HUES6 (cell line): ENCODE results near the gene CCNL1.

Experiments
- H3K27ac ChIP-seq: 2 replicates; pipeline ENCODE4 v1.7.0; 2013; ENCODE audit warnings: low read depth, mild to moderate bottlenecking, low read length, inconsistent platforms
- H3K27me3 ChIP-seq: 2 replicates; pipeline ENCODE4 v1.6.1; 2013; ENCODE audit warnings: low read length; ENCODE audit not compliant: control insufficient read depth, insufficient read depth
- H3K36me3 ChIP-seq: 2 replicates; pipeline ENCODE4 v1.6.1; 2013; ENCODE audit warnings: low read length; ENCODE audit not compliant: control insufficient read depth, insufficient read depth
- H3K4me1 ChIP-seq: 2 replicates; pipeline ENCODE4 v1.6.1; 2013; ENCODE audit warnings: low read length; ENCODE audit not compliant: control insufficient read depth, insufficient read depth
- H3K4me3 ChIP-seq: 2 replicates; pipeline ENCODE4 v1.5.1; 2013; ENCODE audit warnings: low read depth, low read length
- H3K9ac ChIP-seq: one replicate; pipeline ENCODE4 v1.6.1; 2013; ENCODE audit warnings: mild to moderate bottlenecking, low read length
- H3K9me3 ChIP-seq: 2 replicates; pipeline ENCODE4 v1.6.1; 2013; ENCODE audit warnings: low read depth, low read length; ENCODE audit not compliant: control insufficient read depth, insufficient read depth

Gene CCNL1

DNA sequence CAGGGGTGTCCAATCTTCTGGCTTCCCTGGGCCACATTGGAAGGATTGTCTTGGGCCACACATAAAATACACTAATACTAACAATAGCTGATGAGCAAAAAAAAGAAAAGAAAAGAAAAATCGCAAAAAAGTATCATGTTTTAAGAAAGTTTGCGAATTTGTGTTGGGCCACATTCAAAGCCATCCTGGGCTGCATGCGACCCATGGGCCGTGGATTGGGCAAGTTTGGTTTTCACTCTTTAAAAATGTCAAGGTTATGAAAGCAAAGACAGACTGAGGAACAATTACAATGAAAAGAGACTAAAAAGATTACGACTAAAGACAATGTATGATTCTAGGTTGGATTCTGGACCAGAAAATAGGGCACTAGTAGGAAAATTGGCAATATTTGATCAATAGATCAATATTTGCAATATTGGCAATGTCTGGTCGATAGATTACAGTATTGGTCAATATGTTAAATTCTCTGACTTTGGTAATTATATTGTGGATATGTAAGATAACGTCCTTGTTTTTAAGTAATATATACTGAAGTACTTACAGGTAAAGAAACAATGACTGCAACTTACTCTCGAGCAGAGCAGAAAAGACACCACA, 19.9 kb downstream of the CCNL1 start:
- no peaks in the 10 kb centered on the region for H3K27me3 ChIP-seq
- H3K4me1 ChIP-seq: peaks cover 3% of the 10 kb centered on the region; the same call in 1 of the 2 replicates
- no peak overlapping the region for H3K4me3 ChIP-seq

DNA sequence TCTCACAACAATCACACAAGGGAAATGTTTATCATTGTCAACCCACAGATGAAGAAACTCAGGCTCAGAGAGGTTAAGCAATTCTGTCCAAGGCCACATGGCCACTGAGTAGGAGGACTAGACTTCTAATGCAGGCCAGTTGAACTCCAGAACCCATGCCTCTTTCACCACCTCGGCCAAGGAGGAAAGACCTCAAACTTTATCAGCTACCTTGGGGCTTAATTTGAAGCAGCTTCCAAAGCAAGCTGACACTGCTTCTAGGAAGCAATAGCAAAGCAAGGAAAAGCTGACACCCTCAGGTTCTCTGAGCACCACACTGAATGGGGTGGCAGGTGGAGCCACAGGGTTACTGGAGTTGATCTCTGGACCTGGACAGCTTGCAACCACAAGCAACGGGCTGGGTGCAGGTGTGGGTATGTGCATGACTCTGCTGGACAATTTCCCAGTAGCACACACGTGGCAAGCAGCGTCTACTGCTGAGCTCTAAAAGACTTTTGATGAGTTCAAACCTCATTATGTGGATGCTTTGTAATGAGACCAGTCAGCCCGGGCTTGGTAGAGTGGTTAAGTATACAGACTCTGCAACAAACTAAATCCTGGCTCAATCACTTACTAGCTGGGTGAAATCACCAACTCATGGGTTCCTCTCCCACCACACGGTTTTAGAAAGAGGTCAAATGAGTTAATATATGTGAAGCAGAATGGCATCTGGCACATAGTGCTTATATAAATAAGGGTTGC, 23.1 kb downstream of the CCNL1 start:
- Histone ChIP-seq H3K27ac (no peak overlapping the region), H3K9ac (no peak overlapping the region), H3K36me3 (no peaks in the 10 kb centered on the region), H3K9me3 (peaks cover 3% of the 10 kb centered on the region; the same call in 1 of the 2 replicates), H3K4me3 (no peak overlapping the region), H3K27me3 (no peaks in the 10 kb centered on the region), H3K4me1 (peaks cover 3% of the 10 kb centered on the region; the same call in 1 of the 2 replicates)

More for the DNA sequence above, 19.9 kb downstream of the CCNL1 start:
- no peak overlapping the region for H3K27ac ChIP-seq
- H3K9ac ChIP-seq: no peak overlapping the region
- H3K9me3 ChIP-seq: peaks cover 3% of the 10 kb centered on the region; the same call in 1 of the 2 replicates
- H3K36me3 ChIP-seq: peaks cover 18% of the 10 kb centered on the region

DNA sequence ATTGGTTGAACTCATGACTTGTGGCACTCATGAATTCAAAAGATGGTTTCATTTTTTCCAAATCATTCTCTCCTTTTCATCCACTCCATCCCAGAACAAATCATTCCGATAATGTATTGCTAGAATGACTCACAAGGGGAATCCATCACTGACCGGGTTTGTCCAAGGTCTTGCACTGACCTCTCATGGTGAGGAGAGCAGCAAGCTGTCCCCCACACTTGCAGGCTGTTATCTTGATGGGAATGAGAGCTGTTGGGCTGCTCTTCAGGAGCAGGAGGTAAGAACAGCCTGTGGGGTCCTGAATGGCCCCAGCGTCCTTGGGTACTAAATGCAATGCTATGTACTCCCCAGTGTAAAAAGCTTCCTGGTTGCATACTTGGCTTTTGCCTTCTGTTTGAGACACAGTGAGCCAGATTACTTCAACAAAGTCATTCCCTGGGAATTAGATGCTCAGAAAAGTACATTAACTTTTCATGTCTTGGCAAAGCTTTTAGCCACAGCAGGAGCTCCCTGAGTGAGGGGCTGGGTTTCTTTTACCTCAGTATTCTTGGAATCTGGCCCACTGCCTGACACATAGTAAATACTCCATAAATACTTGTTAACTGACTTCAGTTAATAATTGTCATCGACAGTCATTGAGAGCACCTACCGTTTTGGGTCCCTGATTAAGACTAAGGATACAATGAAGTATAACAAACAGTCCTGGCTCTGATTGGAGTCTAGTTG, 24.1 kb downstream of the CCNL1 start:
- no peaks in the 10 kb centered on the region for H3K27me3 ChIP-seq
- H3K4me3 ChIP-seq: no peak overlapping the region
- H3K9me3 ChIP-seq: peaks cover 3% of the 10 kb centered on the region; the same call in 1 of the 2 replicates
- H3K27ac ChIP-seq: no peak overlapping the region
- peaks cover 3% of the 10 kb centered on the region; the same call in 1 of the 2 replicates for H3K4me1 ChIP-seq
- no peaks in the 10 kb centered on the region for H3K36me3 ChIP-seq
- H3K9ac ChIP-seq: no peak overlapping the region

DNA sequence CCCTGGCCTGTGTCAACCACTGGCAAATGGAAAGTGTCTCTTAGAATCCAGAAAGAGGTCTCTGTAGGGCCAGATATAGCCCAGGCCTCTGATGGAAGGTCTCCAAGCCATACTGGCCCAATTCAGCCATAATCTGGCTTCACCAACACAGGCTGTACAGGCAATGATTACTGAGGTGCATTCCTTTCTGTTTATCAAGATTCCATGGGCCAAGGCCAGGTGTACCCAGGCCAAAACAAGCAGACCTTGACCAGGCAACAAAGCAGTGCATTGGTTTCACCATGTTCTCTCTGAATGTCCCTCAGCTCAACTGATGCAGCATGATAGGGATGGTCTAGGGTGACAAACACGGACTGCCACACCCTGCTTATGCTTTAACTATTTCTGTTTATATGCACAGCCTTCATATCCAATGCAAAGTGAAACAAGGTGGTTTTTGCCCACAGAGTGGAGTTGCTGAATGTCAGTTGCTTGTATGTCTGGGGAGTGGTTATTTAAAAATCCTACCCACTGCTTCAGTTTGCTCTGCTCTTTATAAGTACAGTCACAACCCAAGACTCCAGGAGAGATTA, 25.2 kb downstream of the CCNL1 start:
- no peak overlapping the region for H3K9ac ChIP-seq
- H3K27ac ChIP-seq: no peak overlapping the region
- peaks cover 11% of the 10 kb centered on the region for H3K4me1 ChIP-seq
- H3K27me3 ChIP-seq: no peaks in the 10 kb centered on the region
- no peaks in the 10 kb centered on the region for H3K36me3 ChIP-seq
- no peak overlapping the region for H3K4me3 ChIP-seq
- peaks cover 3% of the 10 kb centered on the region; the same call in 1 of the 2 replicates for H3K9me3 ChIP-seq

DNA sequence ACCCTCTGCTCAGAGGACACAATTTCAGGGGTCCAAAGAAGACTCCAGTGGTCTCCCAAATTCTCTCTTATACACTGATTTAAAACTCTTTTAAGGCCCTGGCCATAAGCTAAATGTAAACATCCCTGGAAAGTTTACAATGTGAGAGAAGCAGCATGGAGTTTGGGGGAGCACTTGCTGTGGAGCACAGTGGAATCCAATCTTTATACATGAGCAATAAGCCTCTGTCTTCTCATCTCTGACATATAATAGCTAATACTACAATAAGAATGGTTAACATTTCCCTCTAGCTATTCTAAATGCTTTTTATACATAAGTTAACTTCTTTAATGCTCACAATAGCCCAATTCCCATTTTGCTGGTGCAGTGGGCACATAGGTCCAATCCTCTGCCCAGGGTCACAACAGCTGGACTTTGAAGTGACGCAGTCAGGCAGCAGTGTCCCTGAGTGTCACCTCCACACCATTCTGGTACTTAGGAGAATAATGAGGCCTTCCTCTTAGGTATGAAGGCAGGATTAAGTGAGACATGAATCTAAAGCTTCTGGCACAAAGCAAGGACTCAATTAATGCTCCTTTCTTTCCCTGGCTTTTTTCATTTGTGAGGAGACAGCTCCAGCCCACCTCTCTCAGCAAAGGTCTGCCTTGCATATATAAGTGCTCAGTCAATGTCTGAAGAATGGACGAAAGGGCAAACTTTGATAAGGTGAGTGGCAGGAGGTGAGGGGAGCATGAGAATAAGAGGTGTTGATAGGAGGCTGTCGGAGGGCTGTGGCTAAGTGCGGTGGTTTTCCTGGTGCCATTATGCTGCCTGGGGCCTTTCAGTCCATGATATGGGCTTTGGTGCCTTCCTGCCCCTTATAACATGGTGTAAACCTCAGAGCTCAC, 26.3 kb downstream of the CCNL1 start:
- Histone ChIP-seq H3K4me3 (no peak overlapping the region), H3K27ac (no peak overlapping the region), H3K4me1 (peaks cover 22% of the 10 kb centered on the region), H3K27me3 (no peaks in the 10 kb centered on the region), H3K36me3 (no peaks in the 10 kb centered on the region), H3K9ac (no peak overlapping the region), H3K9me3 (peaks cover 3% of the 10 kb centered on the region; the same call in 1 of the 2 replicates)

DNA sequence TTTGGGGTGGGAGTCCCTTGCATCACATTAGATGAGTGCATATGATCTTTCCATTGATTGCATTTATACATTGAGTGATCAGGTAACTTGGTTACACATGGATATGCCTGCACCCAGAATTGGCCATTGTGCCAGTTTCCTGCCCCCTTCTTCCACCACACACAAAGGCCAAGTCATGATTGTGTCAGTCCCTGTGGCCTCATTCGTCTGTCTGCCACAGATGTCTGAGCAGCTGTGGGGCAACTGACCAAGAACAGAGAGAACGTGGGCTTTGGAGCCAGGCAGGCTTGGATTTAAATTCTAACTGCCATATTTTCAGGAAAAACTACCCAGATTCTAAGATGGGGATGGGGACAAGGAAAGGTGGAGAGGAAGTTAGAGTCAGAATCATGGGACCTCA, 27.0 kb downstream of the CCNL1 start:
- H3K4me3 ChIP-seq: no peak overlapping the region
- no peak overlapping the region for H3K9ac ChIP-seq
- H3K27me3 ChIP-seq: no peaks in the 10 kb centered on the region
- no peaks in the 10 kb centered on the region for H3K36me3 ChIP-seq
- peaks cover 29% of the 10 kb centered on the region for H3K4me1 ChIP-seq
- H3K9me3 ChIP-seq: no peaks in the 10 kb centered on the region
- H3K27ac ChIP-seq: no peak overlapping the region

DNA sequence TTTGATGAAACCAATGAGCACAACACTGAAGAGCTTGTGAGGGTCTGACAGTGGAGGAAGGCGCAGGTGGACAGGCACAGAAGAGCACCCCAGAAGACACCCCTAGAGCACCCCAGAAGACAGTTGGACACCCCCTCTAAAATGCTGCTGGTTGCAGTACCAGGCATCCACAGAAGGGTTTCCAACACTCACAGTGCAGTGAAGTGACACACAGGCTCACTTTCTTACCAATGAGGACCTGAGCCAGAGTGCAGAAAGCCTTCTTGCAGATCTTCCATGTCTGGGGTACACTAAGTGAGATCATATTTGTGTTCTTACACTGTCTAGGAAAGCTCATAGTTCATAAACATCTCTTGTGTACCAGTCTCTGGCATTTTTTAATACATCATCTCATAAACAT, 27.6 kb downstream of the CCNL1 start:
- H3K36me3 ChIP-seq: no peaks in the 10 kb centered on the region
- no peaks in the 10 kb centered on the region for H3K27me3 ChIP-seq
- no peaks in the 10 kb centered on the region for H3K9me3 ChIP-seq
- H3K9ac ChIP-seq: no peak overlapping the region
- H3K4me1 ChIP-seq: peaks cover 30% of the 10 kb centered on the region
- H3K4me3 ChIP-seq: no peak overlapping the region
- no peak overlapping the region for H3K27ac ChIP-seq

DNA sequence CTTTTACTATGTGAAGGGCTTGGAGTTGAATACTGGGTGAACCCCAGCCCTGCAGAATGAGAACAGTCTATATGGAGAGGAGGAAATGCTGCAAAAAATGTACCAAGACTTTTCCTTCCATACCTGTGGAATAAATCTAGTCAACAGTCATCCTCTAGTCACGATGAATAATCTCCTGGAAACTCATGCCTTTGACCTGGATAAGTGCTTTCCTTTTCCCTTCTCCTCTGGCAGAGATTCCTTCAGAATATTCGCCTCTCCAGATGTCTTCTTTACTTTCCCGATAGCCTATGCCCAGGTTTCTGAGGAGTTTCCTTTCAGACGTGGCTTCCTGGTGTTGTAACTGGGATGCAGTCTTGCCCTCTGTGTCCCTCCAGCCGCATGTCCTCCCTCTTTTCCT, 28.1 kb downstream of the CCNL1 start:
- Histone ChIP-seq H3K4me1 (peaks cover 30% of the 10 kb centered on the region), H3K4me3 (no peak overlapping the region), H3K36me3 (no peaks in the 10 kb centered on the region)

DNA sequence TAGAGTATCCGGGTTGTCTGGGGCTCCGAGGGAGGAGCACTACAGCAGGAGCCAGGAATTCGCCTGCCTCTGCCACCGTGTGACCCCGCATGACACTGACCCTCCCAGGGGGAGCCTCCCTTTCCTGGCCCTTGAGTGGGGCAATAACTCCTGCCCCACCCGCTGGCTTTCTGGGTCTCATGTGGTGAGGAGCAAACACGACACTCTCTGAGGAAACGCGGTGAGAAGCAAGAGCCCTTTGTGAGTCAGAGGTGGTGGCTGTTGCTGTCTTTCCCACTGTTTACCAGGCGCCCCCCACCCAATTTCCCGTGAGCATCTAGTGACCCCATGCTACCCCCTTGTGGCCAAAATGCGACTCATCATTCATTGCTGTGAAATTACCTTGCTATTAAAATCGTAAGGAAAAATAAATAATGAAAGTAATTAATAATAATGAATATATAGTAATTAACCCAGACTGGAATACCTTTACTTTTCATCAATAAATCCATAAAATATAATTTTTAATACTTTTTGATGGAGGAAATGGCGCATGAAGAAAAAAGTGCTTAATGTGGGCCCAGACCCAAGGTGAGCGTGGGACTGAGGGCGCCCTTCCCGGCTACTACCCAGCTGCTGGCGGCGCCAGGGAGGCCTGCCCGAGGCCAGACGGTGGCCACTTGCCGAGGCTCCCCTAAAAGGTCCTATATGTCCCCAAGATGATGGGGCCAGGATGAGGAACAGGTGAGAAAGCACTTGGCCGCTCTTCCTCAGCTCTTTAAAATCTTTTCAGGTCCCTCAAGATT, 29.3 kb downstream of the CCNL1 start:
- Histone ChIP-seq H3K9ac (peak overlapping the region; percentile 68), H3K27ac (no peak overlapping the region; the same call in 1 of the 2 replicates), H3K36me3 (no peaks in the 10 kb centered on the region), H3K4me1 (peaks cover 31% of the 10 kb centered on the region), H3K27me3 (no peaks in the 10 kb centered on the region), H3K9me3 (no peaks in the 10 kb centered on the region), H3K4me3 (peak overlapping the region; percentile 39)

More for the DNA sequence above, 28.1 kb downstream of the CCNL1 start:
- no peaks in the 10 kb centered on the region for H3K9me3 ChIP-seq
- no peaks in the 10 kb centered on the region for H3K27me3 ChIP-seq
- H3K27ac ChIP-seq: no peak overlapping the region
- H3K9ac ChIP-seq: no peak overlapping the region
